Measurements from ENCODE around the gene RBM47.

Gene RBM47

GRCh38 chr4:40592034-40592433 lies 37.6 kb downstream of the RBM47 start (continued):
- no peak for TF ChIP-seq ZNF292 (tag by site-specific recombination; IDR thresholded peaks at IDR 0.05; ENCODE audit: borderline replicate concordance, low read depth)

DNA sequence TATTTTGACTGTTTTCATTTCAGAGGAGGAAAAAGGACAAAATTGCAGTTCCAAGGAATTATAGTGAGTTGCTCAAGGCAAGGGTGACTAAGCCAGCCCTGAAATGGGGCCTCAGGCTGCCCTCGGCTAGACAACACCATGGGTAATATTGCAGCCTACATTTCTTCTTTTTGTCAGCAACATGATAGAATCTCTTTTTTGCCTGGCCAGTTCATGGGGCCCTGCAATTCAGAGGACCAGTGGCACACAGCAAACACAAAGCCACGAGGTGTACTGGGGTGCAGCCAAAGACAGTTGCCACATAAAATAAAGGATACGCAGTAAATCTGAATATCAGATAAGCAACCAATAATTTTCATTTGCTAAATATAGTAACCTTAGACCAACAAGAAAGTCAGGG lies 41.8 kb downstream of the RBM47 start:
- Histone ChIP-seq H3K4me3 (ENCODE audit: low read depth, low read length) (no peak overlapping the region), H3K36me3 (ENCODE audit: control insufficient read depth in 2 of 2, insufficient read depth in 1 of 2, low read length in 2 of 2) (no peaks in the 10 kb centered on the region), H3K4me1 (ENCODE audit: control insufficient read depth, insufficient read depth, low read length) (no peaks in the 10 kb centered on the region), H3K27ac (ENCODE audit: extremely low read depth, low read depth, low read length) (no peak overlapping the region), H3K9me3 (ENCODE audit: control insufficient read depth, insufficient read depth, low read depth, low read length) (no peaks in the 10 kb centered on the region)
- no peak for TF ChIP-seq ZNF518A (tag by site-specific recombination; conservative IDR thresholded peaks at IDR 0.05; ENCODE audit: low read depth)
- ChIA-PET POLR2A (no interaction called here), CTCF (interaction anchor here (0.7 kb wide), 1 partner anchor 276 kb away, joined by 3 read pairs; no protein-coding TSS in a partner anchor)

DNA sequence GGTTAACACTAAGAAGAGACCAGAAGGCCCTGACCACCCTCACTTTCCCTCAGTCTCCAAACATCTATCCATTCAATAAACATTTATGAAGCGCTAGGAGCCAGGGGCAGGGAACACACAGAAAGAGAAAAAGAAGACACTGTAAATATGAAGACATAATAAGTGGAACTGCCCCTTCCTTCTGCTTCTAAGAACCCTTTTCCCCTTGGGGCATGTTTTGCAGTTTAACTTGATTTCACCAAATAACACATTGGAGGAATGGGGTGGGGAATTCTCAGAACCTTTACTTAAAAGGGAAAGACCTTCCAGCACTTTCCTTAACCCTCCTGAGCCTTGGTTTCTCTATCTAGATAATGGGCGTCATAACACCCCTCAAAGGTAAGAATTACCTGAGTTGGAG lies 42.3 kb downstream of the RBM47 start:
- no peaks in the 10 kb centered on the region for H3K4me1 ChIP-seq (ENCODE audit: control insufficient read depth, insufficient read depth, low read length)
- no peaks in the 10 kb centered on the region for H3K9me3 ChIP-seq (ENCODE audit: control insufficient read depth, insufficient read depth, low read depth, low read length)
- H3K27ac ChIP-seq (ENCODE audit: extremely low read depth, low read depth, low read length), result no peak overlapping the region
- CTCF ChIA-PET, result no interaction called here
- no peaks in the 10 kb centered on the region for H3K36me3 ChIP-seq (ENCODE audit: control insufficient read depth in 2 of 2, insufficient read depth in 1 of 2, low read length in 2 of 2)
- H3K4me3 ChIP-seq (ENCODE audit: low read depth, low read length), result no peak overlapping the region
- POLR2A ChIA-PET, result no interaction called here
- TF ChIP-seq, protein P1, sequence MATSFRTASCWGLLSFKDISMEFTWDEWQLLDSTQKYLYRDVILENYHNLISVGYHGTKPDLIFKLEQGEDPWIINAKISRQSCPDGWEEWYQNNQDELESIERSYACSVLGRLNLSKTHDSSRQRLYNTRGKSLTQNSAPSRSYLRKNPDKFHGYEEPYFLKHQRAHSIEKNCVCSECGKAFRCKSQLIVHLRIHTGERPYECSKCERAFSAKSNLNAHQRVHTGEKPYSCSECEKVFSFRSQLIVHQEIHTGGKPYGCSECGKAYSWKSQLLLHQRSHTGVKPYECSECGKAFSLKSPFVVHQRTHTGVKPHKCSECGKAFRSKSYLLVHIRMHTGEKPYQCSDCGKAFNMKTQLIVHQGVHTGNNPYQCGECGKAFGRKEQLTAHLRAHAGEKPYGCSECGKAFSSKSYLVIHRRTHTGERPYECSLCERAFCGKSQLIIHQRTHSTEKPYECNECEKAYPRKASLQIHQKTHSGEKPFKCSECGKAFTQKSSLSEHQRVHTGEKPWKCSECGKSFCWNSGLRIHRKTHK (tag by site-specific recombination; IDR thresholded peaks at IDR 0.05), result no peak
- TF ChIP-seq ZFP69B (tag by site-specific recombination; IDR thresholded peaks at IDR 0.05) (no peak), ZNF19 (tag by site-specific recombination; IDR thresholded peaks at IDR 0.05; ENCODE audit: low read depth) (no peak)

DNA sequence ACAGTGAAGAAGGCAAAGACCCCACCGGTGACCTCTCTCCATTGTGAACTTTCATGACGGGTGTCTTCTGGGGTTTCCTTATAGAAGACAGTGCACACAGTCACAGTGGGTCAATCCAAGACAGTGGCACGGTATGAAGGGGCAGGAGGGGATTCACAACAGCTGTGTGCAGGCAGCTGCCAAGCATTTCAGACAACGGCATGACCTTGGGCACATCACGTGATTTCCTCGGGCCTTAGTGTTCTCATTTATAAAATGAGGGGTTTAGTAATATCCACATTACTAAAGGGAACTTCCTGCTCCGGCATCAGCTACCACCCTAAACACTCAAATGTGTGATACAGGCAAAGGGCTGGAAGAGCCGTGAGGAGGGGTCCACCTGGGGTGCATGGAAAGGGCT lies 42.9 kb downstream of the RBM47 start:
- H3K9me3 ChIP-seq (ENCODE audit: control insufficient read depth, insufficient read depth, low read depth, low read length), result no peaks in the 10 kb centered on the region
- H3K27ac ChIP-seq (ENCODE audit: extremely low read depth, low read depth, low read length), result no peak overlapping the region
- POLR2A ChIA-PET, result no interaction called here
- no peaks in the 10 kb centered on the region for H3K36me3 ChIP-seq (ENCODE audit: control insufficient read depth in 2 of 2, insufficient read depth in 1 of 2, low read length in 2 of 2)
- H3K4me3 ChIP-seq (ENCODE audit: low read depth, low read length), result no peak overlapping the region
- H3K4me1 ChIP-seq (ENCODE audit: control insufficient read depth, insufficient read depth, low read length), result no peaks in the 10 kb centered on the region
- CTCF ChIA-PET, result no interaction called here
- TF ChIP-seq ZNF311 (tag by site-specific recombination; IDR thresholded peaks at IDR 0.05; ENCODE audit: borderline replicate concordance) (no peak), ZSCAN23 (tag by site-specific recombination; IDR thresholded peaks at IDR 0.05) (no peak), ZNF768 (tag by site-specific recombination; IDR thresholded peaks at IDR 0.05) (no peak), ZNF350 (tag by site-specific recombination; IDR thresholded peaks at IDR 0.05) (no peak), ZNF747 (tag by site-specific recombination; IDR thresholded peaks at IDR 0.05) (no peak), ZFP37 (tag by site-specific recombination; IDR thresholded peaks at IDR 0.05) (no peak), ZNF560 (tag by site-specific recombination; IDR thresholded peaks at IDR 0.05; ENCODE audit: borderline replicate concordance) (no peak), PRDM6 (tag by site-specific recombination; IDR thresholded peaks at IDR 0.05) (no peak), ZIC2 (tag by site-specific recombination; IDR thresholded peaks at IDR 0.05) (no peak), ZNF138 (tag by site-specific recombination; IDR thresholded peaks at IDR 0.05; ENCODE audit: borderline replicate concordance) (no peak), ZNF169 (tag by site-specific recombination; IDR thresholded peaks at IDR 0.05) (no peak), HIC1 (tag by site-specific recombination; IDR thresholded peaks at IDR 0.05) (no peak), ZNF837 (tag by site-specific recombination; IDR thresholded peaks at IDR 0.05) (no peak)
- TF ChIP-seq, protein P2, sequence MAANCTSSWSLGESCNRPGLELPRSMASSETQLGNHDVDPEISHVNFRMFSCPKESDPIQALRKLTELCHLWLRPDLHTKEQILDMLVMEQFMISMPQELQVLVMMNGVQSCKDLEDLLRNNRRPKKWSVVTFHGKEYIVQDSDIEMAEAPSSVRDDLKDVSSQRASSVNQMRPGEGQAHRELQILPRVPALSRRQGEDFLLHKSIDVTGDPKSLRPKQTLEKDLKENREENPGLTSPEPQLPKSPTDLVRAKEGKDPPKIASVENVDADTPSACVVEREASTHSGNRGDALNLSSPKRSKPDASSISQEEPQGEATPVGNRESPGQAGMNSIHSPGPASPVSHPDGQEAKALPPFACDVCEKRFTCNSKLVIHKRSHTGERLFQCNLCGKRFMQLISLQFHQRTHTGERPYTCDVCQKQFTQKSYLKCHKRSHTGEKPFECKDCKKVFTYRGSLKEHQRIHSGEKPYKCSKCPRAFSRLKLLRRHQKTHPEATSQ (tag by site-specific recombination; IDR thresholded peaks at IDR 0.05), result no peak
